ENCODE measurements around the gene TM7SF2.

TM7SF2 gene

DNA sequence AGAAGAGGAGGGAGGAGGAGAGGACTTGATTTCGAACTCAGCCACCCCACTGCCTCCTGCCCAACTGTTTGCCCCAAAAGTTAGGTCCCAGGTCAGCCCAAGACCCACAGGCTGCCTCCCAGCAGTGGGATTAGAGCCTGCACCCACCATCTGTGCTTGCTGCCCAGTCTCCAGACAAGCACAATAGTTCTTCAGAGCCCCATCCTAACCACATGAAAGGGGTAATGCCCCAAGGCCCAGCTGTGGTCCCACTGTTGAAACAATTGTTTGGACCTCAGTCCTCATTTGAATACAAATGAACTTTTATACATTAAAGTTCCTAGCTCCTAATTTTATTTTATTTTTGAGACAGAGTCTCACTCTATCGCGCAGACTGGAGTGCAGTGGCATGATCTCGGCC lies 21.0 kb upstream of the TM7SF2 start:
- no peak for DNase-seq (ENCODE audit: low spot score)

DNA sequence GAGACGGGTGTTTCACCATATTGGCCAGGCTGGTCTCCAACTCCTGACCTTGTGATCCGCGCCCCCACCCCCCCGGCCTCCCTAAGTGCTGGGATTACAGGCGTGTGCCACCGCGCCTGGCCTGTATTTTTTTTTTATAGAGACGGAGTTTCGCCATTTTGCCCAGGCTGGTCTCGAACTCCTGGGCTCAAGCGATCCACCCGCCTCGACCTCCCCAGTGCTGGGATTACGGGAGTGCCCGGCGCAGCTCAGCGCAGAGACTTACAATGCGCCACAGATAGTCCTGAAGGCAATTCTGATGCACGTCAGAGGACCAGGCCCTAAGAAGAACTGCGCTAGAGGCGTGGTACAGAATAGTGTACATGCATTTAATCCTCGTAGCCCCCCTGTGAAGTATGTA lies 16.2 kb upstream of the TM7SF2 start:
- no peak for DNase-seq (ENCODE audit: low spot score)

DNA sequence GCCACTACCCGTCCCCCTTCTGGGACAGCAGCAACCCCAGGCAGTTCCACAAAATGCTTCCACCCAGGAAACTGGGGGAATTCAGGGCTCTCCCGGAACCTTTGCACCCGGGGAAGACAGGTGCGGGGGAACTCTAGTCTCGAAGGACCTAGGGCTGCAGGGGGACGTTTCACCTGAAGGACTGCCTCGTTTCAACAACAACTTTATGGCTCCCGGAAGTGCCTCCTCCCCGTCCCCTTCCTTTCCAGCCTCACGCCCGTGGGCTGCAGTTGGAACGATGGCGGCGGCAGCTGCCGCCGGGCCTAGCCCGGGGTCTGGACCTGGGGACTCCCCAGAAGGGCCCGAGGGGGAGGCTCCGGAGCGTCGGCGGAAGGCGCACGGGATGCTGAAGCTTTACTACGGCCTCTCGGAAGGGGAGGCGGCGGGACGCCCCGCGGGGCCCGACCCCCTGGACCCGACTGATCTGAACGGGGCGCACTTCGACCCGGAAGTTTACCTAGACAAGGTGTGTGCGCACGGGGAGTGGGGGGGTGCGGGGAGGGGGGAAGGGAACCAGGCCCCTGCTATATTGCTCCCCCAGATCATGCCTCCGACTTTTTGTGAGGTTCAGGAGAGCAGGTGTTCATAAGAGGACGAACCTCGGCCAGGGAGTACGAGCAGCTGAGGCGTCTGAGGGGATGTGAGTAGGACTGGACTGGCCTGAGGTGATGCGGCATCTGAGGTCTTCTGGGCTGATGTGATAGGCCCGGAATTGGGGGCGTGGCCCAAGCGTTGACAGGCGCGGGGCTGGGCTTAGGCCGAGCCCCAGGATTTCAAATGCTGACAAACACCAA lies 15.5 kb upstream of the TM7SF2 start, which contains the start of gene VPS51:
Gene VPS51 (plus strand): TSS at position 241 of the 833 bp plus-strand sequence. CDS start 37 bp downstream, at position 278.
- DNase-seq (ENCODE audit: low spot score) = peak; percentile 91

DNA sequence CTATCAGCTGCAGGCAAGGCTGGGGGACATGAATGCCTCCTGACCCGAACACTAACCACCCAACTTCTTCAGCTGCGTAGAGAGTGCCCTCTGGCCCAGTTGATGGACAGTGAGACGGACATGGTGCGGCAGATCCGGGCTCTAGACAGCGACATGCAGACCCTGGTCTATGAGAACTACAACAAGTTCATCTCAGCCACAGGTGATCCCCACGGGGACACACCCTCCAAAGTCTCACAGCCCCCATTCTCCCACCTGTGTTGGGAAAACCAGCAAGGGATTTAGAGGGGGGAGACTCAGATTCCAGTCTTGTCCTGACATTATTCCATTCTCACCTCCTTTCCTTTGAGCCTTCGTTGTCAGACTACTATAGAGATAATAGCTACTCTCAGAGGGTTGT lies 14.7 kb upstream of the TM7SF2 start:
- DNase-seq (ENCODE audit: low spot score) = no peak

DNA sequence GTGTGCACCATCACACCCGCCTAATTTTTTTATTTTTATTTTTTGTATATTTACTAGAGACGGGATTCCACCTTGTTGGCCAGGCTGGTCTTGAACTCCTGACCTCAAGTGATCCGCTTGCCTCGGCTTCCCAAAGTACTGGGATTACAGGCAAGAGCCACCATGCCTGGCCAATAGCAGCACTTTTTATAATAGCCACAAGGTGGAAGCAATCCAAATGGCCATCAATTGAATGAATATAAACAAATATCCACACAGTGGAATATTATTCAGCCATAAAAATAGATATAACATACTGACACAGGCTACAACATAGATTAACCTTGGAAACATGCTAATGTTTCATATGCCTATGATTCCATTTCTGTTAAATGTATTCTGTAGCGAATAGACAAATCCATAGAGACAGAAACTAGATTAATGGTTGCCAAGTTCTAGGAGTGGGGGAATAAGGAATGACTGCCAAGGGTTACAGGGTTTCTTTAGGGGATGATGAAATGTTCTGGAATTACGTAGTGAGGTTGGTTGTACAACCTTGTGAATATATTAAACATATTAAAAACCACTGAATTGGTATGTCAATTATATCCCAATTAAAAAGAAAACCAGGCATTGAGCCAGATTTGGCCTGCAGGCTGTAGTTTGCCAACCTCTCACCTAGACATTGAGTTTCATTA lies 10.9 kb upstream of the TM7SF2 start:
- no peak for DNase-seq (ENCODE audit: low spot score)

DNA sequence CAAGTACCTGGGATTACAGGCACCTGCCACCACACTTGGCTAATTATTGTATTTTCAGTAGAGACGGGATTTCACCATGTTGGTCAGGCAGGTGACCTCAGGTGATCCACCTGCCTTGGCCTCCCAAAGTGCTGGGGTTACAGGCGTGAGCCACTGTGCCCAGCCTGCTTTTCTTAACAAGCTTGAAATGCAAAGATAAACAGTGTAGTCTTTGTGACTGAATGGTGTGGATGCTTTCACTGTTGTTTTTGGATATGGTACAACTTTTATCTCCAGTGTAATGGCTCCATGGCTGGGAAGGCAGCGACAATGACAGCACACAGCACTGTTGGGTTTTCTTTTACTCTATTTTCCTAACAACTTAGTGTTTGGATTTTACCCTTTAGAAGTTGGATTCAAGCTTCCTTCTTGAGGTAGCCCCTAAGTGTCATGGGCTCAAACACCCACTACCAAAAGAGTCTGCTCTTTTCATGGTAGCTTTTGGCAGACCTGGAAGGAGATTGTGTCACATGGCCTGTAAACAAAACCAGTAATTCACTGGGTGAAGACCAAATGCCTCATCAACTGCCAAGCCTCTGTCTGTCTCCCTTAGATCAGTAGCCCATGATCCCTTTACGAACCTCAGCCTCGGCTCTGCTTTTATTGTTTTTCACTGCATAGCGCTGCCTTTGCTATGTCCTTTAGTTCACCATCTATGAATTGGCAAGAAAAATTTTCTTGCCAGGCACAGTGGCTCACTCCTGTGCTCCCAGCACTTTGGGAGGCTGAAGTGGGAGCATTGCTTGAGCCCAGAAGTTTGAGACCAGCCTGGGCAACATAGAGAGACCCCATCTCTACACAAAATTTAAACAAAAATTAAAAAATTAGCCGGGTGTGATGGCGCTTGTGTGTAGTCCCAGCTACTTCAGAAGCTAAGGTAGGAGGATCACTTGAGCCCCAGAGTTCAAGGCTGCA lies 9.3 kb upstream of the TM7SF2 start:
- no peak for DNase-seq (ENCODE audit: low spot score)

DNA sequence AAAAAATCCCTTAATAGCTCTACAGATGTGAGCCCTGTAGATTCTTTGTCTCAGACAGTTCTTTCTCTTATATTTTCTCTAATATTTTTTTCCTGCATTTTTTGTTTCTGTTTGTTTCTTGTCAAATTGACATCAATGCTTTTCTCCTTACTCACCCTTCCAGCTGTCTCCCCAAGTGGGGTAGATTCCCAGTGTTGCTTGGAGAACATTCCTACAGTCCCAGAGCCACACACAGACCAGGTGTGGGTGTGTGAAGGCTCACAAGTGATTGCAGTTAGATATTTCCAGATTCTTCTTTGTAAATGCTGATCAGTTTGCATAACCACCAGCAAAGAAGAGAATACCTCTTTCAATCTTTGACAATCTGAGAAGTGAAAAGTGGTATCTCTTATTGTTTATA lies 8.2 kb upstream of the TM7SF2 start:
- no peak for DNase-seq (ENCODE audit: low spot score)

DNA sequence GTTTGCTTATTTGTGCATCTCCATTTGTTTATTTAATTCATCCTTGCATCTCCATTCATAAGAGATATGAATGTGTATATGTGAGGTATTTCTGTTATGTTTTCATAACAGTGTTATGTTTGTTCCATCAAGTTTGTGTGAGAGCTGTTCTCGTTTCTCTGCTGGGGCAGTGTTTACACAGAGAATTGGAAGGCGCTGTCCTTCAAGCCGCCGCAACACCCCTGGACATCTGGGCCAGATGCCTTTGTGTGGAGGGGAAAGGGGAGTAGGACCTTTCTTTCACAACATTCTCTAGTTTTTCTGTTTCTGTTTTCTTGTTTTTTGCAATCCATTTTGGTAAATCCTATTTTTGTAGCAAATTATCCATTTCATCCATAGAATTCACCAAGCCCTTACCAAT lies 7.0 kb upstream of the TM7SF2 start:
- no peak for DNase-seq (ENCODE audit: low spot score)

DNA sequence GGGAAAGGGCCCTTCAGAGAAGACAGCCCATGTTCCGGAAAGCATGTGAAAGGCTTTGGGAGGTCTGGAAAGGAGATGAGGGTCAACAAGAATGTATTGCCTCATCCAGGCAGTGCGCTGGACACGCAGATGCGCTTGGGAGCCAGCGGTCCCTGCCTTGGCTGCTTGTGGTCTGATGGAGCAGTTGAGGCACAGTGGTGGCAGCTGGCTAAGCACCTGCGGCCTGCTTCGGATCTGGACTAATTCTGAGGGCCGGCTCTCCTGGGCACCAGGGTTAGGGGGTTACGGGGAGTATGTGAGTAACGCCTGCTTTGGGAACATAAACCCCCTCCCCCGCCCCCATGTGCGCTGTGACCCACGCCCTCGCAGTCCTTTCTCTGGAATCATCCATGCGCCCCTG lies 4.6 kb upstream of the TM7SF2 start:
- no peak for DNase-seq (ENCODE audit: low spot score)

DNA sequence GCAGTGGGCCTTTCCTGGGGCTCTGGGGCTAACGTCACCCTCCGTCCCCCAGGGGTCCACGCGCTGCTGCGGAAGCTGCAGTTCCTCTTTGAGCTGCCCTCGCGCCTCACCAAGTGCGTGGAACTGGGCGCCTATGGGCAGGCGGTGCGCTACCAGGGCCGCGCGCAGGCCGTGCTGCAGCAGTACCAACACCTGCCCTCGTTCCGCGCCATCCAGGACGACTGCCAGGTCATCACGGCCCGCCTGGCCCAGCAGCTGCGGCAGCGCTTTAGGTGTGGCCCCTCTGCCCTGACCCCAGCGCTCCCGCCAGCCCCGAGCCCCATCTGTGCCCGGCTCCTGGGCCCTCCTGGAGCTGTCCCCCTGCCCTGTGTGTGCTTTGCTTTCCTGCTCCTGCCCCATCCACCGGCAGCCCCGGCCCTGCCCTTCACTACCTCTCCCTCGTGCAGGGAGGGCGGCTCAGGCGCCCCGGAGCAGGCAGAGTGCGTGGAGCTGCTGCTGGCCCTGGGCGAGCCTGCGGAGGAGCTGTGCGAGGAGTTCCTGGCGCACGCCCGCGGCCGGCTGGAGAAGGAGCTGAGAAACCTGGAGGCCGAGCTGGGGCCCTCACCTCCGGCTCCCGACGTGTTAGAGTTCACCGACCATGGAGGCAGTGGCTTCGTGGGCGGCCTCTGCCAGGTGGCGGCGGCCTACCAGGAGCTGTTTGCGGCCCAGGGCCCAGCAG lies 3.8 kb upstream of the TM7SF2 start:
- DNase-seq (ENCODE audit: low spot score) = no peak

DNA sequence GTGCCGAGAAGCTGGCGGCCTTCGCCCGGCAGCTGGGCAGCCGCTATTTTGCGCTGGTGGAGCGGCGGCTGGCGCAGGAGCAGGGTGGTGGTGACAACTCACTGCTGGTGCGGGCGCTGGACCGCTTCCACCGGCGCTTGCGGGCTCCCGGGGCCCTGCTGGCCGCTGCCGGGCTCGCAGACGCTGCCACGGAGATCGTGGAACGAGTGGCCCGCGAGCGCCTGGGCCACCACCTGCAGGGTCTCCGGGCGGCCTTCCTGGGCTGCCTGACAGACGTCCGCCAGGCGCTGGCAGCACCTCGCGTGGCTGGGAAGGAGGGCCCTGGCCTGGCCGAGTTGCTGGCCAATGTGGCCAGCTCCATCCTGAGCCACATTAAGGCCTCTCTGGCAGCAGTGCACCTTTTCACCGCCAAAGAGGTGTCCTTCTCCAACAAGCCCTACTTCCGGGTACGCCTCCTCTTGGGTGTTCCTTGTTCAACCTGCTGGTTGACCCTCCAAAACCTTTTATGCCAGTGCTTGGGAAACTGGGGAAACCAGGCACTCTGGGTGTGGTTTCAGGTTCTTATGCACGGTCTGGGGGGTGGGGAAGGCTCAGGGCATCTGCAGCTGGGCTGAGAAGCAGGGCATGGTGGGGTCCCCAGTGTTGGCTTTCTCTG lies 3.1 kb upstream of the TM7SF2 start:
- no peak for DNase-seq (ENCODE audit: low spot score)

DNA sequence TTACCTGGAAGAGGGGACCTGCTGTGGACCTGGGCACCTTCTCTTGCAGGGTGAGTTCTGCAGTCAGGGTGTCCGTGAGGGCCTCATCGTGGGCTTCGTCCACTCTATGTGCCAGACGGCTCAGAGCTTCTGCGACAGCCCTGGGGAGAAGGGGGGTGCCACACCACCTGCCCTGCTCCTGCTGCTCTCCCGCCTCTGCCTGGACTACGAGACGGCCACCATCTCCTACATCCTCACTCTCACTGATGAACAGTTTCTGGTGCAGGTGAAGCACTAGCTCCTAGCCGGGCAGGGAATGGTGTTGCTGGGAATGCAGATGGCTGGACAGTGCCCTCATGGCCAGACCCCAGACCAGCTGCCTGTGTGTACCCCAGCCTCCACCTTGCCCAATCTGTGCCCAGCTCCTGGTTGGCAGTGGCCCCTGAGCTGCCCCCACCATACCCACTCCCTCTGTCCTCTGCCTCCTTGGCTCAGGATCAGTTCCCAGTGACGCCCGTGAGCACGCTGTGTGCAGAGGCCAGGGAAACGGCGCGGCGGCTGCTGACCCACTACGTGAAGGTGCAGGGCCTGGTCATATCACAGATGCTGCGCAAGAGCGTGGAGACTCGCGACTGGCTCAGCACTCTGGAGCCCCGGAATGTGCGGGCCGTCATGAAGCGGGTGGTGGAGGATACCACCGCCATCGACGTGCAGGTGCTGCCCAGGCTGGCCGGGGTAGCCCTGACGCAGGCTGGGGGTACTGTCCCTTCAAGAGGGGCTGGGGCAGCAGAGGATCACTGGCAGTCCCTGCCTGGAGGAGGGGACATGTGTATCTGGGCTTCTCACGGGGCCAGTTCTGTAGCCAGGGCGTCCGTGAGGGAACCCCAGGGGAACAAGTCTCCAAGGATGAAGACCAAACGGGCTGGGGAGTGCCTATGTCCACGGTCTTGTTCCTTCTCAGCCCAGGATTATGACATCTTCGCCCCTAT lies 2.2 kb upstream of the TM7SF2 start:
- DNase-seq (ENCODE audit: low spot score) = no peak

DNA sequence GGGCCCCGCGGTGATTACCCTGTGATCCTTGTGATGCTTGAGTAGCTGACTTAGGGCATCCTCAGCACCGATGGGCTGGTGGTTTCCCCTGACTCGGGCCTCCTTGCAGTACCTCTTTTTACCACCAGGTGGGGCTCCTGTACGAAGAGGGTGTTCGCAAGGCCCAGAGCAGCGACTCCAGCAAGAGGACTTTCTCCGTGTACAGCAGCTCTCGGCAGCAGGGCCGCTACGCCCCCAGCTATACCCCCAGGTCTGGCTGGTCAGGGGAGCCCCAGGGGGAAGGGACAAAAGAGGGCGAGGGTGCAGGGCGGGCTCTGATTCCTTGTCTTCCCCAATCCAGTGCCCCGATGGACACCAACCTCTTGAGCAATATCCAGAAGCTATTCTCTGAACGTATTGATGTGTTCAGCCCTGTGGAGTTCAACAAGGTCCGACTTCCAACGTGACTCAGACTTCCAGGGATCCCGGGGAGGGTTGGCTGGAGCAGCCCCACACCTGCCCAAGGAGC lies 1.3 kb upstream of the TM7SF2 start:
- peak; percentile 88 for DNase-seq (ENCODE audit: low spot score)

DNA sequence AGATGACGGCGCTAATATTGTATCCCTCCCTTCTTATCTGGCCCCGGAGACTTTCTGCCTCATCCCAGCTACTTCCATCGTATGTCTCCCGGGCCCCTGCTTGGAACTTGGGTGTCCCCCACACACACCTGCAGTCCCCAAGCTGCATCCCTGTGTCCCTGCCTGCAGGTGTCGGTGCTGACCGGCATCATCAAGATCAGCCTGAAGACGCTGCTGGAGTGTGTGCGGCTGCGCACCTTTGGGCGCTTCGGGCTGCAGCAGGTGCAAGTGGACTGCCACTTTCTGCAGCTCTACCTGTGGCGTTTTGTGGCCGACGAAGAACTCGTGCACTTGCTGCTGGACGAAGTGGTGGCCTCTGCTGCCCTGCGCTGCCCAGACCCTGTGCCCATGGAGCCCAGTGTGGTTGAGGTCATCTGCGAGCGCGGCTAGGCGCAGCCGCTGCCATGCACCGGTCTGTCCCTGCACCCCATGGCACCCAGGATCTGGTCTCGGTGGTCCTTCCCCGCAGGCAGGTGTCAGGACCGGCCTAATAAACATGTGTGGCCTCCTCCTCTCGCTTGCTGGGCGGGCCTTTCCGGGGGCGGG lies 421 bp upstream of the TM7SF2 start:
- DNase-seq (ENCODE audit: low spot score) = no peak

DNA sequence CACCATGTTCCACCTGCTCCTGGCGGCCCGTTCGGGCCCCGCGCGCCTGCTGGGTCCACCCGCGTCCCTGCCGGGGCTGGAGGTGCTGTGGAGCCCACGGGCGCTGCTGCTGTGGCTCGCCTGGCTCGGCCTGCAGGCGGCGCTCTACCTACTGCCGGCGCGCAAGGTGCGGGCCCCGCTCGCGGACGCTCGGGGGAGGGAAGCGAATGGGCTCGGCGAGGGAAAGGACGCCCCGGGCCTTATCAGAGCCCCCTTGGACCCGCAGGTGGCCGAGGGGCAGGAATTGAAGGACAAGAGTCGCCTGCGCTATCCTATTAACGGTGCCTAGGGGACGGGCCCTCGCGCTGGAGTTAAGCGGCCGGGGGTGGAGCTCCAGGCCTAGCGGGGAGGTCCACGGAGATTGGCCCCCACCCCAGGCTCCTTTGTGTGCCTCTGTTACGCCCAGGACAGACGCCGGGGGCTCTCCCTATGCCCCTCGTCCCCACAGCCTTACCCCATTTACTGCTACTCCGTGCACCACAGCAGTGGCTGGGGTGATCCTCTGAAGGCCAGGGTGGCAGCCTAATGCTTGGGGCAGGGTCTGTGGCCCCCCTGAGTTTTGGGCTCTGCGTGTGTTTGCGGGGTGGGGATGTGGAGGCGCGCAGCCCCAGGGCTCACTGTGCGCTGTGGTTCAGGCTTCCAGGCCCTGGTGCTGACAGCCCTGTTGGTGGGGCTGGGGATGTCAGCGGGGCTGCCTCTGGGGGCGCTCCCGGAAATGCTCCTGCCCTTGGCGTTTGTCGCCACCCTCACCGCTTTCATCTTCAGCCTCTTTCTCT lies 1.1 kb downstream of the TM7SF2 start:
- DNase-seq (ENCODE audit: low spot score) = peak; percentile 77

DNA sequence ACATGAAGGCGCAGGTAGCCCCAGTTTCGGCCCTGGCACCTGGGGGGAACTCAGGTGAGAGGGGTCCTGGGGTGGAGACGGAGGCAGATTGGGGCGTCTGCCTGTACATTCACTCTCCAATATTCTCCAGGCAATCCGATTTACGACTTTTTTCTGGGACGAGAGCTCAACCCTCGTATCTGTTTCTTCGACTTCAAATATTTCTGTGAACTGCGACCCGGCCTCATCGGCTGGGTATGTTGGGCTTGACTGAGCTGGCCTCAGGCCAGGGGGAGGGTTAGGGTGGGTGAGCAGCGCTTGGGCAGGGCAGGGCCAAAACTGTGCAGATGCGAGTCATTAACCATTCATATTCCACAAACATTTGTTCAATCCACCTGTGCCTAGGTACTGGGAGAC lies 1.7 kb downstream of the TM7SF2 start:
- DNase-seq (ENCODE audit: low spot score) = no peak

DNA sequence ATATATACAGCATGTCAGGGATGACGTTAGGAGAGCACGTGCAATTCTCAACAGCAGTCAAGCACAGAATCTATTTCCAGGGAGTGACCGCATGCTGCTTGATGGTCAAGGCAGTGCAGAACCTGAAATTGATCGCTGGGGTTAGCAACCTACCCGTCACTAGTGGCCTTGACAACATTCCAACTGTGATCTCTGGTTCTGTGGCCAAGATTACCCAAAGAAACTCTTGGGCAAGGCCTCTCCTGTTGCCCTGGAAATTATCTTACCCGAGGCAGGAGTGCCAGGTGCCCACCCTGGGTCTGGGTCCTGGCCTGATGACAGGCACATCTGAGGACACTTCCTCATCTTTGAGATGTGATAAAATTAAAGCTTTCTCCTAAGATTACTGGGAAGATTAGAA lies 2.2 kb downstream of the TM7SF2 start:
- no peak for DNase-seq (ENCODE audit: low spot score)

DNA sequence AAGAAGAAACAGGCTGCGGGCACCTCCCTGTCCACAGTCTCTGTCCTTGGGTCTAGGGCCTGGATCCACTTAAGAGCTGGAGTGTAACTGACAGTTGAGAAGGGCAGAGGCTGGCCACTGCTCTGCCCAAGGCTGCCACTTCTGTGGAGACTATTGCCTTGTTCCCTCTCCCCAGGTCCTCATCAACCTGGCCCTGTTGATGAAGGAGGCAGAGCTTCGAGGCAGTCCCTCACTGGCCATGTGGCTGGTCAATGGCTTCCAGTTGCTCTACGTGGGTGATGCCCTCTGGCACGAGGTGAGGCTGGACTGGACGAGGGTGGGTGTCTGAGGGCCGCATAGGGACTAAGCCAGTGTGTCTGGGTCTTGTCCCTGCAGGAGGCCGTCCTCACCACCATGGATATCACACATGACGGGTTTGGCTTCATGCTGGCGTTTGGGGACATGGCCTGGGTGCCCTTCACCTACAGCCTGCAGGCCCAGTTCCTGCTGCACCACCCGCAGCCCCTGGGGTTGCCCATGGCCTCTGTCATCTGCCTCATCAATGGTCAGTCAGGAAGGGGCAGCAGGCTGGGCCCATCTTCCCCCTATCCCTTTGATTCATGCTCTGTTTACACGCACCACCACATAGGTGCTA lies 3.0 kb downstream of the TM7SF2 start:
- DNase-seq (ENCODE audit: low spot score) = no peak
